NB4 (cell line): ENCODE measurements around the gene ANKRD27.
A peak's percentile ranks its signal among the peaks of the same experiment; 100 is the strongest.

Source experiments
- DNase-seq: peaks from one replicate; pipeline ENCODE4 v3.0.0; 2010; ENCODE audit warnings: low read depth
- H3K4me3 ChIP-seq: one replicate; pipeline ENCODE4 v1.5.1; 2011; ENCODE audit warnings: mild to moderate bottlenecking, low read depth, low read length, moderate library complexity
- CTCF ChIP-seq: IDR thresholded peaks from one replicate; pipeline ENCODE4 v1.5.1; 2012; ENCODE audit warnings: low read depth, low read length
- MAX ChIP-seq: IDR thresholded peaks from 2 replicates; pipeline ENCODE4 v1.6.1; 2011; ENCODE audit warnings: low read depth, low read length
- MYC ChIP-seq: IDR thresholded peaks from 2 replicates; pipeline ENCODE4 v1.6.1; 2011; ENCODE audit warnings: low read depth, low read length
- POLR2A ChIP-seq: IDR thresholded peaks from 2 replicates; pipeline ENCODE4 v1.6.1; 2011; ENCODE audit warnings: mild to moderate bottlenecking; ENCODE audit not compliant: insufficient read length; ENCODE audit errors: extremely low read depth

ANKRD27 gene

GRCh38 chr19:32605544-32605943, 69.4 kb downstream of the ANKRD27 start:
- TF ChIP-seq CTCF = no peak
- TF ChIP-seq MAX = no peak
- TF ChIP-seq POLR2A = no peak
- TF ChIP-seq MYC = no peak
- no peak overlapping the region for H3K4me3 ChIP-seq
- DNase-seq = no peak

GRCh38 chr19:32603961-32604360, 71.0 kb downstream of the ANKRD27 start:
- no peak overlapping the region for H3K4me3 ChIP-seq
- no peak for DNase-seq
- TF ChIP-seq MYC = no peak
- no peak for TF ChIP-seq MAX
- TF ChIP-seq CTCF = no peak
- no peak for TF ChIP-seq POLR2A

GRCh38 chr19:32599736-32600157, 75.2 kb downstream of the ANKRD27 start:
- peak; percentile 68 for DNase-seq
- H3K4me3 ChIP-seq = no peak overlapping the region
- TF ChIP-seq MAX (no peak), CTCF (peak; percentile 45)

- H3K4me3 ChIP-seq = no peak overlapping the region
- TF ChIP-seq MYC (no peak), MAX (no peak), POLR2A (no peak), CTCF (no peak)
- DNase-seq = no peak
Observed at GRCh38 chr19:32599258-32599657, 75.7 kb downstream of the ANKRD27 start.

- TF ChIP-seq POLR2A (no peak), MAX (no peak), MYC (no peak), CTCF (no peak)
- DNase-seq = no peak
- no peak overlapping the region for H3K4me3 ChIP-seq
Observed at GRCh38 chr19:32598022-32598421, 77.0 kb downstream of the ANKRD27 start.

GRCh38 chr19:32595491-32595890, 79.5 kb downstream of the ANKRD27 start:
- no peak overlapping the region for H3K4me3 ChIP-seq
- TF ChIP-seq MYC = no peak
- TF ChIP-seq MAX = no peak
- TF ChIP-seq CTCF = no peak
- TF ChIP-seq POLR2A = no peak

More at GRCh38 chr19:32595491-32595890, 79.5 kb downstream of the ANKRD27 start:
- no peak for DNase-seq
